ENCODE measurements around the gene C19orf38. TPM values are rescaled to one million over a fixed set of nuclear protein-coding genes. Genes with fewer than 3 reads are reported as not detected.

C19orf38 gene
- total and polyA plus RNA-seq, 9 of the 15 experiments (the other 6 are each of a cell fraction or from before 2014, with no cell fraction given): 0.14 to 0.18 TPM; not detected in 7

- TF ChIP-seq ZNF778 (CRISPR knock-in tag; IDR thresholded peaks at IDR 0.05) (no peak), MLLT1 (IDR thresholded peaks at IDR 0.05) (peak in 1 of 2 experiments; percentile 99; a peak in 2 of 4 replicates), POLR2A (conservative IDR thresholded peaks at IDR 0.05) (0 out of 2 replicates have a peak, but pooled peaks have one; percentile 25), ZC3H11A (IDR thresholded peaks at IDR 0.05; ENCODE audit: low read depth, low read length) (no peak), TEAD4 (IDR thresholded peaks at IDR 0.05; ENCODE audit: low read length) (peak; percentile 18; the same call in 1 of the 2 replicates), TEAD4 (CRISPR knock-in tag; IDR thresholded peaks at IDR 0.05; ENCODE audit: borderline replicate concordance) (no peak), FOXA1 (IDR thresholded peaks at IDR 0.05; ENCODE audit: borderline replicate concordance) (no peak), FOSL1 (tag; conservative IDR thresholded peaks at IDR 0.05) (peak; percentile 67), TCF3 (CRISPR knock-in tag; IDR thresholded peaks at IDR 0.05) (peak; percentile 12; the same call in 1 of the 2 replicates), KLF10 (CRISPR knock-in tag; IDR thresholded peaks at IDR 0.05) (no peak)
- TF ChIP-seq, protein P1, sequence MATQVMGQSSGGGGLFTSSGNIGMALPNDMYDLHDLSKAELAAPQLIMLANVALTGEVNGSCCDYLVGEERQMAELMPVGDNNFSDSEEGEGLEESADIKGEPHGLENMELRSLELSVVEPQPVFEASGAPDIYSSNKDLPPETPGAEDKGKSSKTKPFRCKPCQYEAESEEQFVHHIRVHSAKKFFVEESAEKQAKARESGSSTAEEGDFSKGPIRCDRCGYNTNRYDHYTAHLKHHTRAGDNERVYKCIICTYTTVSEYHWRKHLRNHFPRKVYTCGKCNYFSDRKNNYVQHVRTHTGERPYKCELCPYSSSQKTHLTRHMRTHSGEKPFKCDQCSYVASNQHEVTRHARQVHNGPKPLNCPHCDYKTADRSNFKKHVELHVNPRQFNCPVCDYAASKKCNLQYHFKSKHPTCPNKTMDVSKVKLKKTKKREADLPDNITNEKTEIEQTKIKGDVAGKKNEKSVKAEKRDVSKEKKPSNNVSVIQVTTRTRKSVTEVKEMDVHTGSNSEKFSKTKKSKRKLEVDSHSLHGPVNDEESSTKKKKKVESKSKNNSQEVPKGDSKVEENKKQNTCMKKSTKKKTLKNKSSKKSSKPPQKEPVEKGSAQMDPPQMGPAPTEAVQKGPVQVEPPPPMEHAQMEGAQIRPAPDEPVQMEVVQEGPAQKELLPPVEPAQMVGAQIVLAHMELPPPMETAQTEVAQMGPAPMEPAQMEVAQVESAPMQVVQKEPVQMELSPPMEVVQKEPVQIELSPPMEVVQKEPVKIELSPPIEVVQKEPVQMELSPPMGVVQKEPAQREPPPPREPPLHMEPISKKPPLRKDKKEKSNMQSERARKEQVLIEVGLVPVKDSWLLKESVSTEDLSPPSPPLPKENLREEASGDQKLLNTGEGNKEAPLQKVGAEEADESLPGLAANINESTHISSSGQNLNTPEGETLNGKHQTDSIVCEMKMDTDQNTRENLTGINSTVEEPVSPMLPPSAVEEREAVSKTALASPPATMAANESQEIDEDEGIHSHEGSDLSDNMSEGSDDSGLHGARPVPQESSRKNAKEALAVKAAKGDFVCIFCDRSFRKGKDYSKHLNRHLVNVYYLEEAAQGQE (IDR thresholded peaks at IDR 0.05; ENCODE audit: borderline replicate concordance): peak; percentile 62
- TF ChIP-seq, protein P1 (CRISPR knock-in tag; IDR thresholded peaks at IDR 0.05; ENCODE audit: low read depth): no peak
- TF ChIP-seq, protein P2, sequence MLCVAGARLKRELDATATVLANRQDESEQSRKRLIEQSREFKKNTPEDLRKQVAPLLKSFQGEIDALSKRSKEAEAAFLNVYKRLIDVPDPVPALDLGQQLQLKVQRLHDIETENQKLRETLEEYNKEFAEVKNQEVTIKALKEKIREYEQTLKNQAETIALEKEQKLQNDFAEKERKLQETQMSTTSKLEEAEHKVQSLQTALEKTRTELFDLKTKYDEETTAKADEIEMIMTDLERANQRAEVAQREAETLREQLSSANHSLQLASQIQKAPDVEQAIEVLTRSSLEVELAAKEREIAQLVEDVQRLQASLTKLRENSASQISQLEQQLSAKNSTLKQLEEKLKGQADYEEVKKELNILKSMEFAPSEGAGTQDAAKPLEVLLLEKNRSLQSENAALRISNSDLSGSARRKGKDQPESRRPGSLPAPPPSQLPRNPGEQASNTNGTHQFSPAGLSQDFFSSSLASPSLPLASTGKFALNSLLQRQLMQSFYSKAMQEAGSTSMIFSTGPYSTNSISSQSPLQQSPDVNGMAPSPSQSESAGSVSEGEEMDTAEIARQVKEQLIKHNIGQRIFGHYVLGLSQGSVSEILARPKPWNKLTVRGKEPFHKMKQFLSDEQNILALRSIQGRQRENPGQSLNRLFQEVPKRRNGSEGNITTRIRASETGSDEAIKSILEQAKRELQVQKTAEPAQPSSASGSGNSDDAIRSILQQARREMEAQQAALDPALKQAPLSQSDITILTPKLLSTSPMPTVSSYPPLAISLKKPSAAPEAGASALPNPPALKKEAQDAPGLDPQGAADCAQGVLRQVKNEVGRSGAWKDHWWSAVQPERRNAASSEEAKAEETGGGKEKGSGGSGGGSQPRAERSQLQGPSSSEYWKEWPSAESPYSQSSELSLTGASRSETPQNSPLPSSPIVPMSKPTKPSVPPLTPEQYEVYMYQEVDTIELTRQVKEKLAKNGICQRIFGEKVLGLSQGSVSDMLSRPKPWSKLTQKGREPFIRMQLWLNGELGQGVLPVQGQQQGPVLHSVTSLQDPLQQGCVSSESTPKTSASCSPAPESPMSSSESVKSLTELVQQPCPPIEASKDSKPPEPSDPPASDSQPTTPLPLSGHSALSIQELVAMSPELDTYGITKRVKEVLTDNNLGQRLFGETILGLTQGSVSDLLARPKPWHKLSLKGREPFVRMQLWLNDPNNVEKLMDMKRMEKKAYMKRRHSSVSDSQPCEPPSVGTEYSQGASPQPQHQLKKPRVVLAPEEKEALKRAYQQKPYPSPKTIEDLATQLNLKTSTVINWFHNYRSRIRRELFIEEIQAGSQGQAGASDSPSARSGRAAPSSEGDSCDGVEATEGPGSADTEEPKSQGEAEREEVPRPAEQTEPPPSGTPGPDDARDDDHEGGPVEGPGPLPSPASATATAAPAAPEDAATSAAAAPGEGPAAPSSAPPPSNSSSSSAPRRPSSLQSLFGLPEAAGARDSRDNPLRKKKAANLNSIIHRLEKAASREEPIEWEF (CRISPR knock-in tag; IDR thresholded peaks at IDR 0.05): no peak
Observed at GRCh38 chr19:10808937-10809649, 39.1 kb upstream of the C19orf38 start (continued).

Measured in K562 (cell line).